Trophoblast cell (in vitro differentiated cells and primary cell): Measurements from ENCODE around the gene CTIF.

Source experiments
- DNase-seq, 2 donors: peaks; one replicate each; pipeline ENCODE4 v3.0.0-alpha.2; 2016
- H2AFZ ChIP-seq: 2 replicates; pipeline ENCODE4 v1.6.1; 2013; ENCODE audit warnings: low read length, moderate library complexity, mild to moderate bottlenecking; ENCODE audit not compliant: insufficient read depth, poor library complexity
- H2AK5ac ChIP-seq: 2 replicates; pipeline ENCODE4 v1.6.1; 2013; ENCODE audit warnings: mild to moderate bottlenecking, low read length
- H2BK120ac ChIP-seq: 2 replicates; pipeline ENCODE4 v1.6.1; 2013; ENCODE audit warnings: low read length, mild to moderate bottlenecking, moderate library complexity; ENCODE audit not compliant: insufficient read depth, poor library complexity
- H2BK12ac ChIP-seq: 2 replicates; pipeline ENCODE4 v1.6.1; 2013; ENCODE audit warnings: mild to moderate bottlenecking, low read length, moderate library complexity
- H2BK5ac ChIP-seq: 2 replicates; pipeline ENCODE4 v1.6.1; 2013; ENCODE audit warnings: low read length, low read depth, moderate library complexity, mild to moderate bottlenecking; ENCODE audit not compliant: poor library complexity
- H3K14ac ChIP-seq: 2 replicates; pipeline ENCODE4 v1.6.1; 2013; ENCODE audit warnings: mild to moderate bottlenecking, low read length
- H3K18ac ChIP-seq: 2 replicates; pipeline ENCODE4 v1.6.1; 2013; ENCODE audit warnings: mild to moderate bottlenecking, low read length
- H3K23ac ChIP-seq: 2 replicates; pipeline ENCODE4 v1.6.1; 2013; ENCODE audit warnings: low read length
- H3K27ac ChIP-seq: 2 replicates; pipeline ENCODE4 v1.5.1; 2013; ENCODE audit warnings: low read depth, mild to moderate bottlenecking, inconsistent platforms, low read length, moderate library complexity
- H3K27me3 ChIP-seq: 2 replicates; pipeline ENCODE4 v1.6.1; 2013; ENCODE audit warnings: inconsistent platforms, mild to moderate bottlenecking, low read length, moderate library complexity; ENCODE audit not compliant: insufficient read depth
- H3K36me3 ChIP-seq, 2 experiments: 1 replicate in 1 of 2; 2 replicates in 1 of 2; pipeline ENCODE4 v1.6.1; 2013; ENCODE audit warnings: low read length in 2 of 2, mild to moderate bottlenecking in 2 of 2, moderate library complexity in 1 of 2; ENCODE audit not compliant: insufficient read depth in 2 of 2, control insufficient read depth in 1 of 2
- H3K4ac ChIP-seq: 2 replicates; pipeline ENCODE4 v1.6.1; 2013; ENCODE audit warnings: low read depth, mild to moderate bottlenecking, low read length, moderate library complexity
- H3K4me1 ChIP-seq, 2 experiments: 1 replicate in 1 of 2; 2 replicates in 1 of 2; pipeline ENCODE4 v1.6.1; 2013; ENCODE audit warnings: low read length in 2 of 2, mild to moderate bottlenecking in 2 of 2, moderate library complexity in 1 of 2; ENCODE audit not compliant: insufficient read depth in 2 of 2, control insufficient read depth in 1 of 2
- H3K4me2 ChIP-seq: 2 replicates; pipeline ENCODE4 v1.6.1; 2013; ENCODE audit warnings: inconsistent platforms, mild to moderate bottlenecking, low read length, moderate library complexity
- H3K4me3 ChIP-seq: 2 replicates; pipeline ENCODE4 v1.5.1; 2013; ENCODE audit warnings: mild to moderate bottlenecking, low read depth, low read length, inconsistent platforms
- H3K79me1 ChIP-seq: one replicate; pipeline ENCODE4 v1.6.1; 2013; ENCODE audit warnings: low read length
- H3K79me2 ChIP-seq: 2 replicates; pipeline ENCODE4 v1.6.1; 2013; ENCODE audit warnings: low read length, mild to moderate bottlenecking; ENCODE audit not compliant: control insufficient read depth, insufficient read depth, poor library complexity
- H3K9ac ChIP-seq: 2 replicates; pipeline ENCODE4 v1.6.1; 2013; ENCODE audit warnings: mild to moderate bottlenecking, low read length
- H3K9me3 ChIP-seq: 2 replicates; pipeline ENCODE4 v1.6.1; 2013; ENCODE audit warnings: low read depth, mild to moderate bottlenecking, control low read depth, inconsistent platforms, low read length; ENCODE audit not compliant: insufficient read depth
- H4K12ac ChIP-seq: 2 replicates; pipeline ENCODE4 v1.6.1; 2013; ENCODE audit warnings: low read depth, mild to moderate bottlenecking, low read length, moderate library complexity
- H4K8ac ChIP-seq: 2 replicates; pipeline ENCODE4 v1.6.1; 2013; ENCODE audit warnings: low read depth, mild to moderate bottlenecking, low read length, moderate library complexity
- H4K91ac ChIP-seq: one replicate; pipeline ENCODE4 v1.6.1; 2013; ENCODE audit warnings: low read depth, mild to moderate bottlenecking, low read length, moderate library complexity
- WGBS: extraction: QIAGEN DNeasy Blood & Tissue Kit; methylation state at CpG from one replicate; pipeline ENCODE4 v1.1.7; 2013; ENCODE audit warnings: missing lambda C conversion rate; ENCODE audit not compliant: insufficient read length, insufficient coverage; ENCODE audit errors: extremely low coverage; 5-methylcytosine and 5-hydroxymethylcytosine counted together

Gene CTIF

DNA sequence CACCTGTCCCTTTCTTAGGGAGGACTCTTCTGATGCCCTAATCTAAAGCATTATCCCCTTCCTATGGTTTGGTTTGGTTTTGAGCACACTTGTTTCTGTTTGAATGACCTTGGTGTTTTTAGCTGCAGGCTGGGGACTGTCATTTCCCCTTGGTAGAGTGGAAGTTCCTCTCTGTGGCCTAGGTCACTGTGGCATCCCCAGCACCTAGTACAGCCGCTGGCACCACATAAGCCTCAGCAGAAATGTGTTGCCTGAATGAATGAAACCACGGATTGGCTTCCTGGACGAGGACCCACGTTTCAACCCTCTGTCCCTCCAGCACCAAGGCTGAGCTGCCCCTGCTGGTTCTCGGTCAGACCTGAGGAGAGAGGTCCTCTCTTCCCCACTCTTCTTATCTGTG lies 159.9 kb downstream of the CTIF start:
- Histone ChIP-seq H3K9me3 (no peaks in the 10 kb centered on the region), H3K4me1 (peaks cover 0 to 5% of the 10 kb centered on the region in 2 experiments), H2AK5ac (no peak overlapping the region), H2BK120ac (no peak overlapping the region), H3K4ac (no peak overlapping the region), H3K14ac (no peak overlapping the region), H2BK5ac (no peak overlapping the region), H3K9ac (no peak overlapping the region), H4K8ac (no peak overlapping the region), H2BK12ac (no peak overlapping the region), H3K79me2 (no peaks in the 10 kb centered on the region), H3K4me3 (no peak overlapping the region), H4K91ac (no peak overlapping the region), H3K79me1 (no peaks in the 10 kb centered on the region), H4K12ac (no peak overlapping the region), H3K27me3 (no peaks in the 10 kb centered on the region), H3K23ac (no peak overlapping the region), H2AFZ (no peak overlapping the region), H3K36me3 (peaks cover 0 to 6% of the 10 kb centered on the region in 2 experiments), H3K18ac (no peak overlapping the region), H3K27ac (no peak overlapping the region), H3K4me2 (no peak overlapping the region)
- WGBS, result no CpG with 5 or more reads among the region's 5 CpGs
- DNase-seq, result no peak

GRCh38 chr18:48699761-48700160 lies 160.9 kb downstream of the CTIF start:
- Histone ChIP-seq H3K27me3 (no peaks in the 10 kb centered on the region), H3K36me3 (peaks cover 0 to 6% of the 10 kb centered on the region in 2 experiments), H2BK120ac (no peak overlapping the region), H4K91ac (no peak overlapping the region), H2BK12ac (no peak overlapping the region), H3K9ac (no peak overlapping the region), H3K9me3 (no peaks in the 10 kb centered on the region), H2BK5ac (no peak overlapping the region), H3K4me2 (no peak overlapping the region), H3K79me2 (no peaks in the 10 kb centered on the region), H3K23ac (no peak overlapping the region), H4K12ac (no peak overlapping the region), H3K27ac (no peak overlapping the region), H3K14ac (no peak overlapping the region), H3K4ac (no peak overlapping the region), H3K4me1 (peaks cover 0 to 5% of the 10 kb centered on the region in 2 experiments), H3K18ac (no peak overlapping the region), H3K4me3 (no peak overlapping the region), H2AFZ (no peak overlapping the region), H2AK5ac (no peak overlapping the region), H3K79me1 (no peaks in the 10 kb centered on the region), H4K8ac (no peak overlapping the region)
- no peak for DNase-seq
- no CpG with 5 or more reads among the region's 7 CpGs for WGBS

DNA sequence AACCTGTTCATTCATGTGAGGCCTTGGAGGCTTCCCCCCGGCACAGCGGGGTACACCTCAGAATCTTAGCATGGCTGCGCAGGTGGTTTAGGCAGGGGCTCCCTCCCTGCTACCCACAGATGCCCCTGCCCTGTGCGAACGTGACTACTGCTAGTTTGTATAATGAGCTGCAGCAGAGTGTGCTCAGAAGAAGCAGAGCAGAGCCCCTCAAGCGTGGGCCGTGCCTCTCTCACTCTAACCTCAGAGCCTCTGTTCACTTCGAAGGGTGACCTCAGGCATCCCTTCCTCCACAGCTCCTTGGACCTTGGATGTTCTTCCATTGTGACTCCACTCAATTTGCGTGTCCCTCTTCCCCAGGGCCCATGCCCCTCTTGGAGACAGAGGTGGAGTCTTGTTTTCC lies 161.6 kb downstream of the CTIF start:
- Histone ChIP-seq H4K91ac (no peak overlapping the region), H2AFZ (no peak overlapping the region), H4K12ac (no peak overlapping the region), H4K8ac (no peak overlapping the region), H3K9ac (no peak overlapping the region), H2BK12ac (no peak overlapping the region), H2BK120ac (no peak overlapping the region), H3K23ac (no peak overlapping the region), H3K27me3 (no peaks in the 10 kb centered on the region), H3K4ac (no peak overlapping the region), H3K4me1 (peaks cover 0 to 5% of the 10 kb centered on the region in 2 experiments), H2AK5ac (no peak overlapping the region), H3K4me3 (peak overlapping the region; percentile 4), H3K14ac (no peak overlapping the region), H3K18ac (no peak overlapping the region), H3K79me2 (no peaks in the 10 kb centered on the region), H3K79me1 (no peaks in the 10 kb centered on the region), H3K4me2 (no peak overlapping the region), H3K9me3 (no peaks in the 10 kb centered on the region), H3K27ac (no peak overlapping the region), H3K36me3 (peaks cover 0 to 8% of the 10 kb centered on the region in 2 experiments), H2BK5ac (no peak overlapping the region)
- WGBS, result no CpG with 5 or more reads among the region's 9 CpGs
- DNase-seq, result no peak

- Histone ChIP-seq H3K4me3 (no peak overlapping the region), H3K23ac (no peak overlapping the region), H3K9me3 (no peaks in the 10 kb centered on the region), H3K9ac (no peak overlapping the region), H4K12ac (no peak overlapping the region), H3K79me2 (no peaks in the 10 kb centered on the region), H3K36me3 (peaks cover 0 to 8% of the 10 kb centered on the region in 2 experiments), H3K4me2 (no peak overlapping the region), H3K4ac (no peak overlapping the region), H2BK120ac (no peak overlapping the region), H3K14ac (no peak overlapping the region), H3K79me1 (no peaks in the 10 kb centered on the region), H3K27me3 (no peaks in the 10 kb centered on the region), H2BK12ac (no peak overlapping the region), H3K18ac (no peak overlapping the region), H3K27ac (no peak overlapping the region), H2AK5ac (no peak overlapping the region), H4K8ac (no peak overlapping the region), H4K91ac (no peak overlapping the region), H2BK5ac (no peak overlapping the region), H3K4me1 (peaks cover 0 to 5% of the 10 kb centered on the region in 2 experiments), H2AFZ (no peak overlapping the region)
- WGBS, result no CpG with 5 or more reads among the region's 9 CpGs
- no peak for DNase-seq
Observed at GRCh38 chr18:48702346-48703027, 163.7 kb downstream of the CTIF start.
